GM19395 (cell line): ENCODE data around the gene TARBP2.

ENCODE experiments used
- ATAC-seq: cut with Tn5 transposase; IDR thresholded peaks from one replicate; pipeline ENCODE4 v1.9.1; 2021; ENCODE audit warnings: mild to moderate bottlenecking, moderate library complexity; ENCODE audit not compliant: unreplicated experiment

Gene TARBP2

GRCh38 chr12:53500776-53501614, at the start of gene TARBP2:
Gene TARBP2 (plus strand): TSS chr12:53501283. CDS start chr12:53501409, 126 bp downstream.
- peak; percentile 87 for ATAC-seq

- peak; percentile 96 for ATAC-seq
Observed at GRCh38 chr12:53451661-53452158, 49.4 kb upstream of the TARBP2 start, which contains the start of gene PCBP2. Gene PCBP2 (plus strand): TSS chr12:53452102. CDS start chr12:53454801, 2,699 bp downstream.

GRCh38 chr12:53452159-53453077, 48.7 kb upstream of the TARBP2 start:
- no peak for ATAC-seq

- no peak for ATAC-seq
Observed at GRCh38 chr12:53453953-53454640, 47.0 kb upstream of the TARBP2 start.

- ATAC-seq: no peak
Observed at GRCh38 chr12:53454707-53455106, 46.4 kb upstream of the TARBP2 start.

- ATAC-seq: no peak
Observed at GRCh38 chr12:53456654-53457366, 44.3 kb upstream of the TARBP2 start.

- ATAC-seq: no peak
Observed at GRCh38 chr12:53459097-53459496, 42.0 kb upstream of the TARBP2 start.

- no peak for ATAC-seq
Observed at GRCh38 chr12:53461059-53461458, 40.0 kb upstream of the TARBP2 start.

GRCh38 chr12:53461591-53461990, 39.5 kb upstream of the TARBP2 start:
- no peak for ATAC-seq

- ATAC-seq: no peak
Observed at GRCh38 chr12:53462935-53463334, 38.1 kb upstream of the TARBP2 start.

- ATAC-seq: no peak
Observed at GRCh38 chr12:53463802-53464560, 37.1 kb upstream of the TARBP2 start.

GRCh38 chr12:53464685-53465418, 36.2 kb upstream of the TARBP2 start:
- no peak for ATAC-seq

- no peak for ATAC-seq
Observed at GRCh38 chr12:53465679-53466078, 35.4 kb upstream of the TARBP2 start.

- ATAC-seq: no peak
Observed at GRCh38 chr12:53466640-53467039, 34.4 kb upstream of the TARBP2 start.

GRCh38 chr12:53467082-53467481, 34.0 kb upstream of the TARBP2 start:
- ATAC-seq: no peak

GRCh38 chr12:53467880-53468279, 33.2 kb upstream of the TARBP2 start:
- no peak for ATAC-seq

GRCh38 chr12:53468282-53468681, 32.8 kb upstream of the TARBP2 start:
- ATAC-seq: no peak

GRCh38 chr12:53472056-53472582, 29.0 kb upstream of the TARBP2 start:
- no peak for ATAC-seq
